Measurements from ENCODE around the gene NRXN2. TPM values are rescaled to one million over a fixed set of nuclear protein-coding genes. Genes with fewer than 3 reads are reported as not detected.

Gene NRXN2
- total and polyA plus RNA-seq, 4 donors, result 2.6 to 35.9 (median 15.6) TPM

GRCh38 chr11:64692764-64693331 lies 30.1 kb downstream of the NRXN2 start:
- Histone ChIP-seq H3K27me3 (ENCODE audit: control insufficient read depth in 1 of 2, insufficient read depth in 2 of 2, low read length in 1 of 2) (no peaks in the 10 kb centered on the region), H3K27ac (ENCODE audit: low read depth in 1 of 2, low read length in 2 of 2) (no peak overlapping the region), H3K9me3 (ENCODE audit: control insufficient read depth, low read length) (no peaks in the 10 kb centered on the region), H3K4me3 (ENCODE audit: low read length in 2 of 2) (no peak overlapping the region), H3K36me3 (ENCODE audit: control insufficient read depth in 1 of 2, insufficient read depth in 2 of 2, low read length in 1 of 2) (no peaks in the 10 kb centered on the region), H3K4me1 (ENCODE audit: control insufficient read depth in 1 of 2, insufficient read depth in 2 of 2, low read length in 2 of 2) (no peaks in the 10 kb centered on the region)
- 34 to 35% methylated on average over 13 of the region's 13 CpGs for WGBS, 2 donors
- ATAC-seq (ENCODE audit: low FRiP score), result no peak
- DNase-seq, result no peak
- intact Hi-C loops (cut with DNase I), result no loop called here

GRCh38 chr11:64691543-64691942 lies 31.5 kb downstream of the NRXN2 start:
- no peak overlapping the region for H3K4me3 ChIP-seq (ENCODE audit: low read length in 2 of 2)
- ATAC-seq (ENCODE audit: low FRiP score), result no peak
- intact Hi-C loops (cut with DNase I), result no loop called here
- H3K27ac ChIP-seq (ENCODE audit: low read depth in 1 of 2, low read length in 2 of 2), result no peak overlapping the region
- H3K36me3 ChIP-seq (ENCODE audit: control insufficient read depth in 1 of 2, insufficient read depth in 2 of 2, low read length in 1 of 2), result no peaks in the 10 kb centered on the region
- DNase-seq, result no peak
- no peaks in the 10 kb centered on the region for H3K4me1 ChIP-seq (ENCODE audit: control insufficient read depth in 1 of 2, insufficient read depth in 2 of 2, low read length in 2 of 2)
- no peaks in the 10 kb centered on the region for H3K27me3 ChIP-seq (ENCODE audit: control insufficient read depth in 1 of 2, insufficient read depth in 2 of 2, low read length in 1 of 2)
- H3K9me3 ChIP-seq (ENCODE audit: control insufficient read depth, low read length), result no peaks in the 10 kb centered on the region
- 99 to 100% methylated on average over 1 of the region's 1 CpG for WGBS, 2 donors

DNA sequence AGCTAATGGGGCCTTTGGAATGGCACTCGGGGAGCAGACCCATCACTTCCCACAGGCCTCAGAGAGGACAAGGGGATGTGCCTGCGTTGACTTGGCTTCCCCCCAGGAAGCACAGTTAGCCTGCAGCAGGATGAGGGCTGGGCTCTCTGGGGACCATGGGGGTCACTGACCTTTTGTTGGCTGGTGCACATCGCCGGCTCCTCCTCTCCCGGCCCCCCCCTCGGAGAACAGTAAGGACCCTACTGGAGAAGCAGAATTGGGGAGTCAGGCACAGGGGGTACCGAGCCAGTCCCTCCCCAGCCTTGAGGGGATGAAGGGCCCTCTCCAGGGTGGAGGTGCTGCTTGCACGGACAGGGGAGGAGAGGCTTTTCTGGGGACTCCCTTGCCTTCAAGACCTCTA lies 32.8 kb downstream of the NRXN2 start:
- H3K36me3 ChIP-seq (ENCODE audit: control insufficient read depth in 1 of 2, insufficient read depth in 2 of 2, low read length in 1 of 2), result no peaks in the 10 kb centered on the region
- ATAC-seq (ENCODE audit: low FRiP score), result no peak
- H3K9me3 ChIP-seq (ENCODE audit: control insufficient read depth, low read length), result no peaks in the 10 kb centered on the region
- no peak for DNase-seq
- intact Hi-C loops (cut with DNase I), result no loop called here
- WGBS, 2 donors, result 80 to 82% methylated on average over 7 to 8 of the region's 8 CpGs
- H3K4me3 ChIP-seq (ENCODE audit: low read length in 2 of 2), result no peak overlapping the region
- no peaks in the 10 kb centered on the region for H3K4me1 ChIP-seq (ENCODE audit: control insufficient read depth in 1 of 2, insufficient read depth in 2 of 2, low read length in 2 of 2)
- no peaks in the 10 kb centered on the region for H3K27me3 ChIP-seq (ENCODE audit: control insufficient read depth in 1 of 2, insufficient read depth in 2 of 2, low read length in 1 of 2)
- no peak overlapping the region for H3K27ac ChIP-seq (ENCODE audit: low read depth in 1 of 2, low read length in 2 of 2)

DNA sequence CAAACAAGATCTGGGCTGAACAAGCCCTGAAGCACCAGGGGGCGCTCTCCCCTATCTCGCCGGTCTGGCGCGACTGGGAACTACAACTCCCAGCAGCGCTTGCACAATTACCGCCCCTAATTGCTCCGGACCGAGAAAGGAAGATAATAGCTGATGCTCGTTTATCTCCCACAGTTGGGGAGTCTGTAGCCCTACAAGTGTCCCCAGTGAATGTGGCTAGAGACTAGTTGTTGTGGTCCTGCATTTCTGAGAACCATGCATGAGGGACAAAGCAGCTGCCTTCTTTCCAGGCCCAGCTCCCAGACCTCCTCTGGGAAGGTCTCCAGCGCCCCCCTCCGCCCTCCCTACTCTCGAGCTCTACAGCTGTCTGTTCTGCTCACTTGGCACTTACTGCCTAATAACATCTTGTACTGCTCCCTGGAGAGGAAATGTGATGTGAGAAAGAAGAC lies 34.4 kb downstream of the NRXN2 start:
- H3K4me3 ChIP-seq (ENCODE audit: low read length in 2 of 2), result no peak overlapping the region
- peak overlapping the region in 1 of 2 donors; percentile 11 for H3K27ac ChIP-seq (ENCODE audit: low read depth in 1 of 2, low read length in 2 of 2)
- WGBS, 2 donors, result 0 to 1% methylated on average over 13 of the region's 13 CpGs
- no peaks in the 10 kb centered on the region for H3K27me3 ChIP-seq (ENCODE audit: control insufficient read depth in 1 of 2, insufficient read depth in 2 of 2, low read length in 1 of 2)
- no peaks in the 10 kb centered on the region for H3K9me3 ChIP-seq (ENCODE audit: control insufficient read depth, low read length)
- ATAC-seq (ENCODE audit: low FRiP score), result peak; percentile 93
- H3K4me1 ChIP-seq (ENCODE audit: control insufficient read depth in 1 of 2, insufficient read depth in 2 of 2, low read length in 2 of 2), result no peaks in the 10 kb centered on the region
- intact Hi-C loops (cut with DNase I), result loop anchor here in 1 of 2 donors (1.0 kb wide), 1 partner anchor 28 kb away; no protein-coding TSS in a partner anchor
- peak; percentile 95 to 97 for DNase-seq
- H3K36me3 ChIP-seq (ENCODE audit: control insufficient read depth in 1 of 2, insufficient read depth in 2 of 2, low read length in 1 of 2), result no peaks in the 10 kb centered on the region

- DNase-seq (no peak), ATAC-seq (ENCODE audit: low FRiP score) (peak; percentile 34)
- intact Hi-C loops (cut with DNase I), result loop anchor here in 1 of 2 donors (1.0 kb wide), 1 partner anchor 28 kb away; no protein-coding TSS in a partner anchor
- Histone ChIP-seq H3K27me3 (ENCODE audit: control insufficient read depth in 1 of 2, insufficient read depth in 2 of 2, low read length in 1 of 2) (no peaks in the 10 kb centered on the region), H3K4me3 (ENCODE audit: low read length in 2 of 2) (no peak overlapping the region), H3K4me1 (ENCODE audit: control insufficient read depth in 1 of 2, insufficient read depth in 2 of 2, low read length in 2 of 2) (no peaks in the 10 kb centered on the region), H3K9me3 (ENCODE audit: control insufficient read depth, low read length) (no peaks in the 10 kb centered on the region), H3K27ac (ENCODE audit: low read depth in 1 of 2, low read length in 2 of 2) (peak overlapping the region in 1 of 2 donors; percentile 26), H3K36me3 (ENCODE audit: control insufficient read depth in 1 of 2, insufficient read depth in 2 of 2, low read length in 1 of 2) (no peaks in the 10 kb centered on the region)
- WGBS, 2 donors, result 24 to 25% methylated on average over 19 of the region's 19 CpGs
These were observed 35.1 kb downstream of the NRXN2 start for GRCh38 chr11:64687643-64688533.

DNA sequence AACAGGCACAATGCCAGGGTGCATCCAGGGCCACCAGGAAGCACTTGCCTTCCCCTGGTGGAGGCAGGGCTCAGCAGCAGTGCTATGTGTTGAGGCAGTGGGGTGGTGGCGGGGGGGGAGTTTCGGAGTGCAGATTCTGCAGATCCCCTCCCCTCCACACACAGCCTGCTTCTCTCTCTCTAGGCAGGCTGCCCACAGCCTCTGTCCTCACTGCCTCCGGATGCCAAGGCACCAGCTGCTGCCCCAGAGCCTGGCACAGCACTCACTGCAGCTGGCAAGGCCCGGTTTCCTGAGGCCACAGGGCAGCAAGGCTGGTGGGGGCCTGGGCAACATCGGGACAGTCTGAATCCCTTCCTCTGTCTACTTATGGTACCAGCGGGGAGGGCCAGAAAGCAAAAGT lies 35.8 kb downstream of the NRXN2 start:
- no peaks in the 10 kb centered on the region for H3K27me3 ChIP-seq (ENCODE audit: control insufficient read depth in 1 of 2, insufficient read depth in 2 of 2, low read length in 1 of 2)
- H3K9me3 ChIP-seq (ENCODE audit: control insufficient read depth, low read length), result no peaks in the 10 kb centered on the region
- no peaks in the 10 kb centered on the region for H3K4me1 ChIP-seq (ENCODE audit: control insufficient read depth in 1 of 2, insufficient read depth in 2 of 2, low read length in 2 of 2)
- intact Hi-C loops (cut with DNase I), result no loop called here
- peak; percentile 87 to 90 for DNase-seq
- no peaks in the 10 kb centered on the region for H3K36me3 ChIP-seq (ENCODE audit: control insufficient read depth in 1 of 2, insufficient read depth in 2 of 2, low read length in 1 of 2)
- 1 to 4% methylated on average over 6 of the region's 6 CpGs for WGBS, 2 donors
- H3K27ac ChIP-seq (ENCODE audit: low read depth in 1 of 2, low read length in 2 of 2), result peak overlapping the region in 1 of 2 donors; percentile 26
- ATAC-seq (ENCODE audit: low FRiP score), result peak; percentile 68
- H3K4me3 ChIP-seq (ENCODE audit: low read length in 2 of 2), result no peak overlapping the region

- no peaks in the 10 kb centered on the region for H3K27me3 ChIP-seq (ENCODE audit: control insufficient read depth in 1 of 2, insufficient read depth in 2 of 2, low read length in 1 of 2)
- DNase-seq (no peak), ATAC-seq (ENCODE audit: low FRiP score) (no peak)
- peak overlapping the region in 1 of 2 donors; percentile 26 for H3K27ac ChIP-seq (ENCODE audit: low read depth in 1 of 2, low read length in 2 of 2)
- intact Hi-C loops (cut with DNase I), result no loop called here
- H3K4me3 ChIP-seq (ENCODE audit: low read length in 2 of 2), result no peak overlapping the region
- no peaks in the 10 kb centered on the region for H3K9me3 ChIP-seq (ENCODE audit: control insufficient read depth, low read length)
- WGBS, 2 donors, result 69% methylated on average over 9 of the region's 9 CpGs
- no peaks in the 10 kb centered on the region for H3K36me3 ChIP-seq (ENCODE audit: control insufficient read depth in 1 of 2, insufficient read depth in 2 of 2, low read length in 1 of 2)
- H3K4me1 ChIP-seq (ENCODE audit: control insufficient read depth in 1 of 2, insufficient read depth in 2 of 2, low read length in 2 of 2), result no peaks in the 10 kb centered on the region
These were observed 36.4 kb downstream of the NRXN2 start for GRCh38 chr11:64686466-64687170.

- Histone ChIP-seq H3K4me3 (ENCODE audit: low read length in 2 of 2) (no peak overlapping the region), H3K4me1 (ENCODE audit: control insufficient read depth in 1 of 2, insufficient read depth in 2 of 2, low read length in 2 of 2) (no peaks in the 10 kb centered on the region), H3K27ac (ENCODE audit: low read depth in 1 of 2, low read length in 2 of 2) (no peak overlapping the region), H3K36me3 (ENCODE audit: control insufficient read depth in 1 of 2, insufficient read depth in 2 of 2, low read length in 1 of 2) (no peaks in the 10 kb centered on the region), H3K9me3 (ENCODE audit: control insufficient read depth, low read length) (no peaks in the 10 kb centered on the region), H3K27me3 (ENCODE audit: control insufficient read depth in 1 of 2, insufficient read depth in 2 of 2, low read length in 1 of 2) (no peaks in the 10 kb centered on the region)
- intact Hi-C loops (cut with DNase I), result no loop called here
- ATAC-seq (ENCODE audit: low FRiP score), result no peak
- no peak for DNase-seq
- WGBS, 2 donors, result 96 to 97% methylated on average over 18 of the region's 18 CpGs
These were observed 37.5 kb downstream of the NRXN2 start for GRCh38 chr11:64685536-64685935.
